Measurements from ENCODE around the gene HSD17B12. TPM values are rescaled to one million over a fixed set of nuclear protein-coding genes. Genes with fewer than 3 reads are reported as not detected.
"Not testable (repeated sequence)": the region's sequence is repeated elsewhere in the genome, so short reads cannot be mapped to it uniquely, and the experiment has no call there.

The HSD17B12 gene
- total RNA-seq, 1 donor from 2014 or later, result 110 TPM

DNA sequence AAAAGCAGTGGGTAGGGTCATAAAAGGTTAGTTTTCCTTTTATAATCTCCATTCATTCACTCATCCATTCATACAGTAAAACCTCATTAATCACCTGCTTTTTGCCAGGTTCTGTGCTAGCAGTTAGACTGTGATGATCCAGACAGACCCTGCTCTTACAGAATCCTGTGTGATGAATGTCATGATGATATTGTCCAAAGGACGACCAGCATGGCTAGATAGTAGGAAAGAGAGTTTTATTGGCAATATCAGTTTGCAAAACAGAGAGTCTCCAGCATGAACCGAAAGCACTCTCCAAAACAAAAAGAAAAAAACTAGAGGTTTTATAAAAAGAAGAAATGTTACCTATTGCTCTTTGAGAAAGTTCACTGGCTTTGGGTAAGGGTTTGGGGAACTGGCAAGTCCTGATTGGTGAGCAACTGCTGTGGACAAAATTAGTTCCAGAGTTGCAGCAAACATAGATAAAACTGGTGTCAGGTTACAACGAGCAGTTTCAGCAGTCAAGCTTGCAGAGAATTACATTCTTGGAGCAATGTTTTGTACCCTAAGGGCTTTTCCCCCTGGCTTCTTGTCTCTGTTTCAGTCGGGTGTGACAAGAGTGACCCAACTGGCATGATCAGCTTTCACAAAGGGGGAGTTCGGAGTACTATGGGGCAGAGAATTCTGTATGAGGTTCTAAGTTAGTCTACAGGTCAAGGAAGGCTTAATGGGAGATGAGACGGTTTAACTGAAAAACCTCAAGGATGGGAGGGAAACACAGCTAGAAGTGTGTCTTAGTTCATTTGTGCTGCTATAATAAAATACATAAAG lies 58.3 kb downstream of the HSD17B12 start:
- no peak for DNase-seq (ENCODE audit: low spot score)

DNA sequence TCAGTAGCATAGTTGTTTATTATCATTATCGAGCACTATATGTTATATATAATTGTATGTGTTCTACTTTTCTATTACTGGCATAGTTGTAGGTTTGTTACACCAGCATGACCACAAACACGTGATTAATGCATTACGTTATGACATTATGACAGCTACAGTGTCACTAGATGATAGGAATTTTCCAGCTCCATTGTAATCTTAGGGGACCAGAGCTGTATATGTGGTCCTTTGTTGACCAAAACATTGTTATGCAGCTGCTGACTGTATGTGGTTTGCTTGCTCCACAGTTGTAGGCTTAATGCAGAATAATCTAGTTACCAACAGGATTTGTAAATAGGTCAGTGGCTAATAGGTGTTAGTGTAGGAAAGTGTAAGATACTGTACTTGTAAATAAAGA lies 66.1 kb downstream of the HSD17B12 start:
- DNase-seq (ENCODE audit: low spot score), result no peak

DNA sequence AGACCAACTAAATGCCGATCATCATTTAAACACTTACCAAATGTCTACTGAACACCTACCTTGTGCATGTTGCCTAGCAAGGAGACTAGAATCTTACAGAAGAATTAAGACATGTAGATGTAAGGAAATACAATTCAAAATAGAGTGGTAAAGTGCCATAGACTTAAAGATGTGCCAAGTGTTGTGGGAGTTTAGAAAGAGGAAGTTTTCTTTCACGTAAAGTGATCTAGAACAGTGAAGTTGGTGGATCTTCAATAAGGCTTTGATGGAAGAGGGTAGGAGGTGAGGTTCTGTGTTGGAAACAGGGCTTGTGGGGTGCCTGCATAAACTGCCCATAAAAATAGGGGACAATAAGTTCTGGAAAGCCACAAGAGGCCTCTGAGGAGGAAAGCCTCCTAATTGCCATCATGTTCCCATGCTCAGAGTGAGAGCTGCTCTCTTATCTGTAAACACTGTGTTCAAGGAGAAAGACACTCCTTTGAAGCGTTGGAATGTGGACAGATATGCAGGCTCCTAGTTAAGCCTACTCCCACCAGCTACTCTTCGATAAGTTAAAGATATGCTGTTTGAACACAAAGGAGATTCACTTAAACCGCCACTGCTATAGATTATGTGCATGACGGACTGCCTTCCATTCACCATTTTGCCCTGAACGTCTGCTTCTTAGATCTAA lies 66.7 kb downstream of the HSD17B12 start:
- DNase-seq (ENCODE audit: low spot score), result no peak

DNA sequence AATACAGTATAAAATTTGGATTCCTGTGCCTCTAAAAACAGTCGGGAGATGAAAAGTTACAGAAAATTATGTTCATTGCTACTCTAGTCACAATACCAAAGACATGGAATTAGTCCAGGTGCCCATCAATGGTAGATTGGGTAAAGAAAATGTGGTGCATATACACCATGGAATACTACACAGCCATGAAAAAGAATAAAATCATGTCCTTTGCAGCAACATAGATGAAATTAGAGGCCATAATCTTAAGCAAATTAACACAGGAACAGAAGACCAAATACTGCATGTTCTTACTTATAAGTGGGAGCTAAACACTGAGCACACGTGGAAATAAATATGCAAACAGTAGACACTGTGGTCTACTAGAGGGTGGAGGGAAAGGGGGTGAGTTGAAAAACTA lies 67.6 kb downstream of the HSD17B12 start:
- no peak for DNase-seq (ENCODE audit: low spot score)

DNA sequence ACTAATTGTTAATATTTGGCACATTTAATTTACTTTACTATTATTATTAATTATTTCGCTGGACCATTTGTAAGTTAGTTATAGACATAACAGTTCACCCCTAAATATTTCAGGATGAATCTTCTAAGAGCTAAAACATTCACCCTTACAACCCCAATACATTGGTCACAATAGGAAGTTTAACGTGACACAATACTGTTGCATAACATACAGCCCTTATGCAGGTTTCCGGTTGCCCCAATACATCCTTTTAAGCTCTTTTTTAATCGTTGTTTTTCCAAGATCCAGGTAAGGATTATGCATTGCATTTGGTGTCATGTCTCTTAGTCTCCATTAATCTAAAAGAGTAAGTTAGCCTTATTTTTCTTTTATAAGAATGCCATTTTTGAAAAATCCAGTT lies 71.2 kb downstream of the HSD17B12 start:
- no peak for DNase-seq (ENCODE audit: low spot score)

DNA sequence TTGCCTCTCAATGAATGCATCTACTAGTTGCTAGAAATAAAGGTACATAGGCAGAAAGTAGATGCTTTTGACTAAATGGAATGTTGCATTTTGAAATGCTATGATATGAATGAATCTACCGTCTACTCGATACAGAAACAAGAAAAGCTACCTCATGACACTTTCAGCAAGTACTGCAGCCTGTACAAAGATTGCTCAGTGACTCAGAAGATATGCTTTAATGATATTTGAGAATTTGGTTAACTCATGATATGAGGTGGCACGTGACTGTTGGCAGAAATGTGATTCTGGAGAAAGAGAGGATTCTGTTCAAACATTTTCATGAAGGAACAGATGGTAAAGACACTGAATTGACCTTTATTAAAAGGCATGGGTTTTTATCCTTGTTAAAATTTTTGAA lies 76.0 kb downstream of the HSD17B12 start:
- no peak for DNase-seq (ENCODE audit: low spot score)

DNA sequence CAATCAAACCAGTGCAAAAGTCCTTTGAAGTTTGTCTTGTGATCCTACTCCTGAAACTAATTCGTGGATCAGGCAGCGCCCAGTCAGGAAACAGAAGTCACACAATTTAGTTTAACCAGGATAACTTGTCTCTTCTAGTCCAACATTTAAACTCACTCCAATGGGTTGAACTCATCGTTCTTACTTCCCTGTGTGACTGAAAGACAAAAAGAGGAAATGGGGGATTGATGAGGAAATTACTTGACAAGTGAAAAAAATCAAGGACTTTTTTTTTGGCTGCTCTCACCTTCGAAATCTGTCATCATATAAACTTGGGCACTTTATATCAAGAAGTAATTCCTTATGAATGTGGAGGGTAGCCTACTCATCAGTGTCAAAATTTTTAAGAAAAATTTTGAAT lies 78.4 kb downstream of the HSD17B12 start:
- DNase-seq (ENCODE audit: low spot score), result no peak

DNA sequence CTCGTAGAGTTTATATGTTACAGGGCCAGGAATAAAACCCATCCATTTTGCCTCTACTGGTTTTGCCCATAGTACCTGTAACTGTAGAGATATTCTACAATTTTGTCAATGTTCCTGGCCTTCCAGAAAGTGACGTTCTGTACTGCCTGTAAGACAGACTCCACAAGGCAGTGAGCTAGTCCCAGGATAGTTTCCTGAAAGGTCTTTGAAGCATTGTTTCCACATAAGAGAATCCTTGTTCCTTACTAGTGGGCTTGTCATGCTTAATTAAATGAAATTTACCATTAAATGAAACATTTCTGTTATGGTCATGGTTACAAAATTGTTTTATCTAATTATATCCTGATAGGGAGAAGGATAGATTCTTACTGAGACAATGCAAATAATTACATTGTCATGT lies 80.4 kb downstream of the HSD17B12 start:
- DNase-seq (ENCODE audit: low spot score), result no peak

DNA sequence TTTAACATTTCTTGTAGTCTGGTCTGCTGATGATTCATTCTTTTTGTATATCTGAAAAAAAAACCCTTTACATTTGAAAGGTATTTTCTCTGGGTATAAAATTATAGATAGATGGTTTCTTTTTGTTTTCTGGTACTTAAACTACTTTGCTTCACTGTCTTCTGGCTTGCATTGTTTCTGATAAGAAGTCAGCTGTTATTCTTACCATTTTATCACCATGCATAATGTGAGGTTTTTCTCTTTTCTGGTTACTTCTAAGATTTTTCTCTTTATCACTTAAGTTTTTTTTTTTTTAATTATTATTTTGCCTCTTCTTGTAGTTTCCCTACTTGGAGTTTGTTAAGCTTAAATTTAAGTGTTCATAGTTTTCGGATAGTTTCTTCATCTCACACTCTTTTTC lies 84.7 kb downstream of the HSD17B12 start:
- no peak for DNase-seq (ENCODE audit: low spot score)

DNA sequence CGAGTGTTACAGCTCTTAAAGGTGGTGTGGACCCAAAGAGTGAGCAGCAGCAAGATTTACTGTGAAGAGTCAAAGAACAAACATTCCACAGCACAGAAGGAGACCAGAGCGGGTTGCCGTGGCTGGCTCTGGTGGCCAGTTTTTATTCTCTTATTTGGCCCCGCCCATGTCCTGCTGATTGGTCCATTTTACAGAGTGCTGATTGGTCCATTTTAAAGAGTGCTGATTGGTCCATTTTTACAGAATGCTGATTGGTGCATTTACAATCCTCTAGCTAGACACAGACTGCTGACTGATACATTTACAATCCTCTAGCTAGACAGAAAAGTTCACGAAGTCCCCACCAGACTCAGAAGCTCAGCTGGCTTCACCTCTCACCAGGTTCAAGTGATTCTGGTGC lies 88.1 kb downstream of the HSD17B12 start:
- DNase-seq (ENCODE audit: low spot score), result not testable (repeated sequence)

DNA sequence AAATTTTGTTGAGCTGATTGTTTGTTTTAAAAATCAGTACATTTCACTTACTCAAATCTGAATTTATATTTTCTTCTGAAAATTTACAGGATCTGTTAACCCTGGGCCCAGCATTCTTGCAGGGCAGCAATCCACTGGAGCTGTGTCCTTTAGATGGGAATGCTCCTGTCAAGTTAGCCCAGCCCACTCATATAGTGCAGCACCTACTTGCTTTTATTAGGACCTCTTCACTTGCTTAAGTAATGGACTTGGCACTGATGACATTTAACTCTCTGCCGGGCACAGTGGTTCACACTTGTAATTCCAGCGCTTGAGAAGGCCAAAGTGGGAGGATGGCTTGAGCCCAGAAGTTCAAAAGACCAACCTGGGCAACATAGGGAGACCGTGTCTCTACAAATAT lies 89.6 kb downstream of the HSD17B12 start:
- no peak for DNase-seq (ENCODE audit: low spot score)

DNA sequence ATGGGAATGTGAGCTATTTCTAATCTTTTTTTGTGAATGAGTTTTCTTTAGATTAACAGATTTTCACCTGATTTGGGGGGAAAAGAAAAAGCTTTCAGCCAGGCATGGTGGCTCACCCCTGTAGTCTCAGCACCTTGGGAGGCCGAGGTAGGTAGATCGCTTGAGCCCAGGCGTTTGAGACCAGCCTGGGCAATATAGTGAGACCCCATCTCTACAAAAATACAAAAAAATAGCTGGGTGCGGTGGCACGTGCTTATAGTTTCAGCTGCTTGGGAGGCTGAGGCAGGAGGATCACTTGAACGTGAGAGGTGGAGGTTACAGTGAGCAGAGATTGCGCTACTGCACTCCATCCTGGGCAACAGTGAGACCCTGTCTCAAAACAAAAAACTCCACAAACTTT lies 92.2 kb downstream of the HSD17B12 start:
- no peak for DNase-seq (ENCODE audit: low spot score)

DNA sequence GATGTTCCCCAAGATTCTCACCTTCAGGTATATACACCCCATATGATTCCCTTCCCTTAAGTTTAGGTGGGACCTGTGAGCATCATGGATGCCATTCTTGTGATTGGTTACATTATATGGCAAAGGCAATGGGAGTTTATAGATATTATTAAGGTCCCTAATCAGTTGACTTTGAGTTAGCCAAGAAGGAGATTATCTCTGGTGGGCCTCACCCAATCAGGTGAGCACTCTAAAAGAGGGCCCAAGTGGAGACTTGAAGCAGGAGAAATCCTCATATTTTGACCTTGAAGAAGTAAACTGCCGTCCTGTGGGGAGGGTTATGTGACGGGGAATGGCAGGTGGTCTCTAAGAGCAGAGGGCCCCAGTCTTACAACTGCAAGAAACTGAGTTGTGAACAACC lies 94.2 kb downstream of the HSD17B12 start:
- DNase-seq (ENCODE audit: low spot score), result no peak

DNA sequence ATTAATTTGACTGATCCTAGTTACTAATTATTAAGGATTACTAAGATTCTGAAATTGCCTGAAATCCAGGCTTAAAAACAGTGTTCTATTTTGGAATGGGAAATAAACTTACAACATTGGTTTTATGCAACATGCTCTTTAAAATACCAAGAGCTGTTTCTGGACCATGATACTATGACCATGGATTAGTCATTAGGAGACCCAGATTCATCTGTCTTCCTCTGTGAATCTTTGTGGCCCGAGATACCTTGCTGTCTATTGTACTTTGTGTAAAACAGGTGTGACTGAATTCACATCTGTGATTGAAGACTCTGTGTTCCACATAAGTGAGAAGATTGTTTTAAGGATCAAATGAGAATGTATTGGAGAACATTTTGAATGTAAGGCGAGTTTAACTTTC lies 98.8 kb downstream of the HSD17B12 start:
- DNase-seq (ENCODE audit: low spot score), result no peak

DNA sequence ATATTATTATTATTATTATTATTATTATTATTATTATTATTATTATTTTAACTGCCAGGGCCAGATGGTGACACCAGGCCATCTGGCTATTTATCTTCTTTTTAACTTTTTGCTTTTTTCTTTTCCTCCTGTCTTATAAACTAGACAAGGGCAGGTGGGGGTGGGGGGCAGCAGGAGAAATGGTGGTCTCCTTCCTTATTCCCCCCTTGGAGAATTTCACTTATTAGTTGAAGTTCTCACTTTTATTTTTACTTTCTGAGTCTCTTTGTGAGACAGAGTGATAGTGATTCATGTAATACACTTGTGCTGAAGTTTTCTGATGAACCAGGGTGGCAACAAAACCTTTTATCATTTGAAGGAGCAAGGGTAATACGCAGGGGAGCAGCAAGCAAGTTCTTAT lies 103.8 kb downstream of the HSD17B12 start:
- DNase-seq (ENCODE audit: low spot score), result no peak

DNA sequence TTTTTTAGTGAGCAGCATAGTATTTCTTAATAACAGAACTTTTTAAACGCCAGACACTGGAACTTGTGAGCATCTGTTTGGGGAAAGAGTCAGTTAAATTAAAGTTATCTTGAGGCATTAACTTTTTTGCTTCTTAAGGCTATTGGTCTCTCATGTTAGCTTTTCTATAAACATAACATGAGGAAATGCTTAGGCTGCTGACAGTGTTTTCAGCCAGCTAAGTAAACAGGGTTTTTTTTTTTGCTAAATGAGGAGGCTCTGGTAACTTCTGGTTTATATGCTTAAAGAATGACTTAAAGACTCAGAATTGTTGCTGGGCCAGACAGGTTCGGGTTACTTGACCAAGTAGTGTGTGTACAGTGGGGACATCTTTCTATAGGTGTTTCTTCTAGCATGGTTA lies 104.3 kb downstream of the HSD17B12 start:
- DNase-seq (ENCODE audit: low spot score), result no peak

DNA sequence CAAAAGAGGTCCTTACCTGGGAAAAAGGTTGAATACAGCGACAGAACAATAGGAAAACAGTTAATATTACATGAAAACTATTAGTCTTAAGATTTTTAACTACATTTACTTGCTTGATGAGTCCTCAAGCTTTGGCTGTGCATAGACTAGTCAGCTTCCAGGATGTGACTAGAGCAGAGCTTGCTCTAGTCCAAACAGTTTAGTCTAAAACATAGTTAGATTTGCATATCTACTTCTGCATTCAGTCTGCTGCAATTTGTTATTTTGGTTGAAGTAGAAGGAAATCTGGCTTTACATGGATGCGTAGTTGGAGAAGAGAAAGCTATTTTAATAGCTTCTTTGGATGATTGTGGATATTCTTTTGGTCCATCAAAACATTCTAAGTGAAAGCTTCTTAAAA lies 104.8 kb downstream of the HSD17B12 start:
- no peak for DNase-seq (ENCODE audit: low spot score)

DNA sequence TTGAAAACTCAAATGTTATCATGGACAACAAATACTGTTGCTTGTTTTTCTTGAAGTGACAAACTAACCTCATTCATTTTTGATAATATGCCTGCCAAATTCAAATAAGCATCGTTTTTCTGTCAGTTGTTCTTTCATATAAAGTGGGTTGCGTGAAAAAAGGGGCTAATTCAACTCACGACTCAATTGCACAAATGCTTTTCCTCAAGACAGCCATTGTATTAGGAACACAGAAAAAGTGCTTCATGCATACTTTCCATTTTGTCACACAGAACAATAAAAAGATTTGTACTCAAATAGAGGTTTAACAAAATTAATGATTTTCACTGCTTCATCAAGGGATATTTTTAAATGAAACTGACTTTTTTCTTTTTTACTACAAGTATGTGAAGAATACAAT lies 105.5 kb downstream of the HSD17B12 start:
- DNase-seq (ENCODE audit: low spot score), result no peak

DNA sequence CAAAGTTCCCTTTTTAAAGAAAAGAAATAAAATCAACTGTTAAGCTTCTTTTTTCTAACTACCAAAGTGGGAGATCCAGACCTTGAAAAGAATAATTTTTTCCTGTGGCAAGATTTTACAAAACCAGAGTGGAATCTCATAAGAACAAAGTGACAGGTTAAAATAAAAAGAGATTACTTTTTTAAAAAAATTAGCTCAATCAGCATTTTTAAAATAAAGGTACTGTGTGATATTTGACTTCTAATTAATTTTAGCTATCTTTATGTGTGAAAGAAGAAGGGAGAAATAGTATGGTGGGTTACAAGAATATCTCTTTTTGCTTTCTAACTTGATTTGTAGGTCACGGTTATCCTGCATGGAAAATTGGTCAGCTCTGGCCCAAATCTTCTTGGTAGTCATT lies 107.3 kb downstream of the HSD17B12 start:
- no peak for DNase-seq (ENCODE audit: low spot score)

DNA sequence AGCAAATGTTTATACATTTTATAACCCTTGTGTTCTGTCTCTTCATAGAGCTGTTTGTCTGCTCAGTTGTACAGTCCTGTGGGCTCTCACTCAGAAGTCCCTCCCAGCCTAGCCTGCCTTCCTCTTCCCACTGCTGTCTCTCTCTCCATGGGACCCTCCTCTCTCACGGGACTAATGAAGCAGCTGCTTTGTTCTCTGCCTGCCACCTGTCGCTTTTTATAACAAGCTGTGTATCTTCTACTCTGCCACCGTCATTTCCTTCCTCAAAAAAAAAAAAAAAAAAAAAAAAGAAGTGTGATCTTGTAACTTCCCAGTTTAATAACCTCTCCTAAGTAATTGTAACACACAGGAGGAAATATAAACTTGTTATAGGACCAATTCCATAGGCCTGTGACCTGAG lies 107.9 kb downstream of the HSD17B12 start:
- no peak for DNase-seq (ENCODE audit: low spot score)

DNA sequence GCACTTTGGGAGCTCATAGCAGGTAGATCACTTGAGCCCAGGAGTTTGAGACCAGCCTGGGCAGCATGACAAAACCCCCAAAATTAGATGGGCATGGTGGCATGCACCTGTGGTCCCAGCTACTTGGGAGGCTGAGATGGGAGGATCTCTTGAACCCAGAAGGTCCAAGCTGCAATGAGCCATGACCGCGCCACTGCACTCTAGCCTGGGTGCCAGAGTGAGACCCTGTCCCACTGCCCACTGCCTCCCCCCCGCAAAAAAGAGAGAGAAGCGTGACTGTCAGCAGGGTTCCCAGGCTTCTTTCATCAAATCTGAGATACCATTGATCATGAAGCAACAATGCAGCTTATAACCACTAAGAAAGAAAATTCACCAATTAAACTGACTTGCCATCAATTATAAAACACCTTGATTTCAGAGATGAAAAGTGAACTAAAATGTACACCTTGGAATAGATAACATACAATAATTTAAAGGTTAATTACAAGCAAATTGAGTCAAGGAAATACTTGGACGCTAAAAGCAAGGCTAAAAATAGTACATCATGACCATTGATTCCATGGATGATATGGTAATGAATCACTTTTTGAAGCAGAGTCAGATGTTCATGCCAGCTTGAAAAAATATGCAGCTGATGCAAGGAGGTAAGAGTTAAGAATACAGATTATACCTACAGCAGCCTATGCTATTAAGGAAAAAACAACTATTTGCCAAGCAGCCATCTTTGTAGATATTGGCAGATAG lies 109.3 kb downstream of the HSD17B12 start:
- no peak for DNase-seq (ENCODE audit: low spot score)

DNA sequence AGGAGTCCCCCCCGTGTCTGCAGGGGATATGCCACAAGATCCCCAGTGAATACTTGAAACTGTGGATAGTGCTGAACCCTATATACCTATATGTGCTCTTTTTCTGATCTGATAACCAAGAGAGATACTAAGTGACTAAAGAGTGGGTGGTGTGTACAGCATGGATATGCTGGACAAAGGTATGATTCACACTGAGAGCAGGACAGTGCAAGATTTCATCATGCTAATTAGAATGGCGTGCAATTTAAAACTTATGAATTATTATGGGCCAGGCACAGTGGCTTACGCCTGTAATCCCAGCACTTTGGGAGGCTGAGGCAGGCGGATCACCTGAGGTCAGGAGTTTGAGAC lies 109.9 kb downstream of the HSD17B12 start:
- DNase-seq (ENCODE audit: low spot score), result no peak

Data from mesenteric fat pad (tissue), 1 donor.